GM21447 (cell line): ENCODE results near the gene ALDH5A1.
A peak's percentile ranks its signal among the peaks of the same experiment; 100 is the strongest.
"Not testable (repeated sequence)": the region's sequence is repeated elsewhere in the genome, so short reads cannot be mapped to it uniquely, and the experiment has no call there.

ENCODE experiments used
- ATAC-seq: cut with Tn5 transposase; IDR thresholded peaks from one replicate; pipeline ENCODE4 v1.9.1; 2021; ENCODE audit not compliant: unreplicated experiment

ALDH5A1 gene

DNA sequence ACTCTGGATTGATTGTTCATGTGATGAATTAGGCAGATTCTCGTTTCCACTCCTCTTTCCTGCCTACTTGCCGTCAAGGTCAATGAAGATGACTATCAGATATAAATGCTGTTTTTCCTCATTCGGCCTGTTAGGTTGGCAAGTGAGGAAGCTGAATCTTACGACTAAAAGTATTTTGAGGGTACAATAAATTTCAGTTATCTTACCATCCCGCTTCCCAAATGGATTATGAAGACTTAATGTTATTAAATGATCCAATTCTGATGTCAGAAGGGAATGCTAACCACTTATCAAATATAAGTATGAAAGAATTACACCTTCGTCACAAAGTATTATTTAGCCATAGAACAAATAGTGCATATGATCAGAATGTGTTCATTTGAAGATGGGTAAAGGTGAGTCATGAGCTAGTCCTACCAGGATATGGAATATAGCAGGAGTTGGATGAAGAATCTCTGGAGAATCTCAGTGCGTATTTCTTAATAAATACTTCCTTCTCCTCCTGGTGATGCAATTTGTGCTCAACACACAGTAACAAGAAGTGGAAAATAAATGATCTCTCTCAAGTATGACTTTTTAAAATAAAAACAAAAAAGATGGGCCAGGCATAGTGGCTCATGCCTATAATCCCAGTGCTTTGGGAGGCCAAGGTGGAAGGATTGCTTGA, 10.0 kb upstream of the ALDH5A1 start:
- ATAC-seq: no peak

DNA sequence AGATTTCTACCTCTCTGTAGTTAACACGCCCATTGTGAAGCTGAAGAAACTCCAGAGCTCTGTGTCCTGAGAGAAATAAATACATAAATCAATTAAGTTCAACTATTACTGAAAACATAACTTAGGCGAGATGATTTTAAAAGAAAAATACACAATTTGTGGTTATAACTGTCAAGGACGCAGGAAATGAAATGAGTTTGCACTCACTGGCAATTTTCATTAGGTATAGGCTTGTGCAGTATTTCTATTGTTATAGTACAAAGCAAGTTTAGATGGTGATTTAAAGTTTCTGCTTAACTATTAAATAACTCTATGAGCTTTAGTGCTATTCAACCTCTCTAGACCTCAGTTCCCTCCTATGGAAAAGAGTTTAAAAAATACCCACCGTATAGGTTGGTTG, 8.7 kb upstream of the ALDH5A1 start:
- ATAC-seq: no peak

DNA sequence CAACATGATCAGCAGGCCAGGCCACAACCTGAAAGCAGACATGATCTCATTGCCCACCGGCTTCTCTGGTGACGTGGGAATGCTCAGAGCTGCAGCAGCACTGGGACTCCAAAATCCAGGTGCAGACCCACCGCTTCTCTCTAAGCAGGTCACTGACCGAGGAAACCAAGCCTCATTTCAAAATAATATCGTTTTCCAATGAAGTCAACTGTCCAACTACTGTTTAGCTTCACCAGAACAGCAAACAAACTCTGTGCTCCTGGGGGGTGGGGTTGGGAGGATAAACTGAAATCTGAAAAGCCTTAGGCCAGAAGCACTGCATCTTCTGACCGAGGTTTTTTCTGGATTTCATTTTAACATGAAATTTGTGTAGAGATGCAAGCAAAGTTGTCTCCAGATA, 5.3 kb upstream of the ALDH5A1 start, which contains the start of gene GPLD1:
Gene GPLD1 (minus strand): TSS at position 109 of the 400 bp plus-strand sequence. CDS start 67 bp downstream, at position 42.
- ATAC-seq: no peak

- ATAC-seq: no peak
Measured at GRCh38 chr6:24489881-24490280, 4.9 kb upstream of the ALDH5A1 start.

DNA sequence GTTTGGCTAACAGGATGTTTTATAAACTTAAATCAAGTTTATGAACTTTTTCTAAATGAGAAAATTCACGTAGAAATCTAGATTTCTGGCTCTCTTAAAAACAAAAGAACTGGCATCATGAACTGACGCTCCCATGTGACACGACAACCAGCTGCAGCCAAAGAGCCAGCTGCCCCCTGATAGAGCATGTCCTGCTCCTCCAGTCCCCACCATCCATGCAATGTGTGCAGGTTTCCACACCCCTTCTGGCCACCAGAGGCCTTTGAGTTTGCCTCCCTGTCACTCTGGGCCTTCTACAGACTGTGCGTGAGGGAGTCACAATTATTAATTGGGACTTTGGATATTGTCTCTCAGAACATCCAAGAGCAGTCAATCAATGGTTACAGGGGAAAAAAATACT, 3.8 kb upstream of the ALDH5A1 start:
- ATAC-seq: no peak

DNA sequence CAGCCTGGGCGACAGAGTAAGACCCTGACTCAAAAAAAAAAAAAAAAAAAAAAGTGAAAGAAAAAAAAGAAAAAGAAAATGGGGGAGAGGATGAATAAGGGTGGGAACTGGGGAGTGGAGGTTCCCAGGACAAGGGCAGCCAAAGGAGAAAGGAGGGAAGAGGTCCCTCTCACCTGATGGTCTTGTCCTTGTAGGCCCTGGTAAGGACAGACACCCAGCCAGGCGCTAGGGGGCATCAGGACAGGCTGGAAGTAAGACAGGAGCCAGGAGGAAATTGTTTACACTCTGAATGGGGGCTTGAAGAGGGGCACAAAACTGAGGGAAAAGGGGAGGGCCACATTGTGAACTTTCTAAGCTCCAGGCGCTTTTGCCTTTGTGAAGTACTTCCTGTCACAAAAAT, 2.3 kb upstream of the ALDH5A1 start:
- no peak for ATAC-seq

- ATAC-seq: peak; percentile 3
Measured at GRCh38 chr6:24493945-24494820, 586 bp upstream of the ALDH5A1 start.

DNA sequence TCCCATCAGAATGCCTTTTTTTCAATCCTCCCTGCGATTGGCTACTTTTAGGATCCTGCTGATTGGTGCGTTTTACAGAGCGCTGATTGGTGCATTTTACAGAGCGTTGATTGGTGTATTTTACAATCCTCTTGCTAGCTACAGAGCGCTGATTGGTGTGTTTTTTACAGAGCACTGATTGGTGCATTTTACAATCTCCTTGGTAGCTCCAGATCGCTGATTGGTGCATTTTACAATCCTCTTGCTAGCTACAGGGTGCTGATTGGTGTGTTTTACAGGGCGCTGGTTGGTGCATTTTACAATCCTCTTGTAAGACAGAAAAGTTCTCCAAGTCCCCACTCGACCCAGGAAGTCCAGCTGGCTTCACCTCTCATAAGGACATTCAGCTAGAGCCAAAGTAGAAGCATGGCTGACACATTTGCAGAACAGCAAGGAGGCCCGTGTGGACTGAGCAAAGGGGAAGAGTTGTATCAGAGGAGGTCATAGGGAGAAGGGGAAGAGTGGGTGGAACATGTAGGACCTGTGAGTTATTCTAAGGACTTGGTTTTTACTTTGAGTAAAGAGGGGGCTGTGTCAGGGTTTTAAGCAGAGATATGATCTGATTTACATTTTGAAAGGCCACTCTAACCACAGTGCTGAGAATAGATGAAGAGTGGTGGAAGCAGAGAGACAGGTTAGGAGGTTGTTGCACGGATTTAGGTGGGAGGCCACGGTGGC, 2.6 kb downstream of the ALDH5A1 start:
- no peak for ATAC-seq

GRCh38 chr6:24500683-24501082, 5.9 kb downstream of the ALDH5A1 start:
- no peak for ATAC-seq

DNA sequence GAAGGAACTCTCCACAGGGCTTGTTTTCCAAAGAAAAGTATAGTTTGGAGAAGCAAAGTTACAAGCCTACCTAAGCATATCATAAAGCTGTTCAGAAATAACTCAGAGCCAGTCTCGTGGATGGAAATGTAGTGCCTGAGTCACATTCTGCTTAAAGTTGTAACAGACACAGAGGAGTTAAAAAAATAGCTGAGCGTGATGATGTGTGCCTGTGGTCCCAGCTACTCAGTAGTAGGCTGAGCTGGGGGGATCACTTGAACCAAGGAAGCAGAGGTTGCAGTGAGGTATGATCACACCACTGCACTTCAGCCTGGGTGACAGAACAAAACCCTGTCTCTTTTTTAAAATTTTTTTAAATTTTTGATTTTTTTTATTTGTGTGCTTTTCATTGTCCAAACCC, 6.6 kb downstream of the ALDH5A1 start:
- no peak for ATAC-seq

- ATAC-seq: no peak
Measured at GRCh38 chr6:24501914-24502313, 7.1 kb downstream of the ALDH5A1 start.

DNA sequence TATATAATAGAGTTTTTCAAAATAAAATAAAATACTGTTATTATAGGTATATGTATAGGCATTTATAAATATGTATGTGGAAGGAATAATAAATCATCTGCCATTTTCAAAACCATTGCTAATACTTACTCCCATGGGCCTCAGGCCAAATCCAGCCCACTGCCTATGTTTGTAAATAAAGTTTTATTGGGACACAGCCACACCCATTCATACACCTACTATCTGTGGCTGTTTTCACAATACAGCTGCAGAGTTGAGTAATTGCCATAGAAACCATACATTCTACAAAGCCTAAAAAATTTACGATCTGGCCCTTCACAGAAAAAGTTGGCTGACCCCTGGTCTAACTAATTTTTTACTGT, 9.5 kb downstream of the ALDH5A1 start:
- ATAC-seq: no peak

DNA sequence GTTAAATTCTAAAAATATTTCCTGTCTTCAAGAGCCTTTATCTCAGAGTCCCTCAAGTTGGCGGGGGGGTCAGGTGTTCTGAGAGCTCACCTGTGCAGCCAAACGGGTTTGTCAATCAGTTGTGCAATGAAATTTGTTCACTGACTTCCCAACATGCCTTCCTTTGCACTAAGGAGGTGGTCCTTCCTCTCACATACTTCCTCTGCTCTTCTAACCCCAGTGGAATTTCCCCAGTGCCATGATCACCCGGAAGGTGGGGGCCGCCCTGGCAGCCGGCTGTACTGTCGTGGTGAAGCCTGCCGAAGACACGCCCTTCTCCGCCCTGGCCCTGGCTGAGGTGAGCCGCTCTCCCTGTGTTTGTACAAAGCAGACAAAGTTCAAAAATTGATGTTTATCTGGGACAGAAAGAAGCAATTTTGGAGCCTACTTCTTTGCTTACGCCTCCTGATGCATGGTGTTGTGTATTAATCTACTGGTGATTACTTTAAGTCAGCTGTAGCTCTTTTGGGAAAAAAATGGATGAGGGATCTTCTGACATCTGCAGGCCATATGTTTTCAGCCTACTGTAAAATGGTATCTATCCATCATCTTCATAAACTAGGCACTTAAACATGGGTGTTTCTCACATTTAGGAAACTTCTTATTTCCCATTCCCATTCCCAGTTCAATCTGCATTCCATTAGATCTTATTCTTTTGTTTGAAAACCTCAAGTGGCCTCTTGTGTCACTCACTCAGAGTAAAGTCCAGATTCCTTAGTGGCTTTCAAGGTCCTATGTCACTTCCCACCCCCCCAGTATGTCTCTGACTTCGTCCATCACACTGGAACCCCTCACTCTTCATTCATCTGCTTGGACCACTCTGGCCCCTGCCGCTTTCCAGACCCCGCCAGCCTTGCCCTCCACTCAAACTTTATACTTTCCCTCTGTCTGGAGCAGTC, 10.1 kb downstream of the ALDH5A1 start:
- ATAC-seq: no peak

DNA sequence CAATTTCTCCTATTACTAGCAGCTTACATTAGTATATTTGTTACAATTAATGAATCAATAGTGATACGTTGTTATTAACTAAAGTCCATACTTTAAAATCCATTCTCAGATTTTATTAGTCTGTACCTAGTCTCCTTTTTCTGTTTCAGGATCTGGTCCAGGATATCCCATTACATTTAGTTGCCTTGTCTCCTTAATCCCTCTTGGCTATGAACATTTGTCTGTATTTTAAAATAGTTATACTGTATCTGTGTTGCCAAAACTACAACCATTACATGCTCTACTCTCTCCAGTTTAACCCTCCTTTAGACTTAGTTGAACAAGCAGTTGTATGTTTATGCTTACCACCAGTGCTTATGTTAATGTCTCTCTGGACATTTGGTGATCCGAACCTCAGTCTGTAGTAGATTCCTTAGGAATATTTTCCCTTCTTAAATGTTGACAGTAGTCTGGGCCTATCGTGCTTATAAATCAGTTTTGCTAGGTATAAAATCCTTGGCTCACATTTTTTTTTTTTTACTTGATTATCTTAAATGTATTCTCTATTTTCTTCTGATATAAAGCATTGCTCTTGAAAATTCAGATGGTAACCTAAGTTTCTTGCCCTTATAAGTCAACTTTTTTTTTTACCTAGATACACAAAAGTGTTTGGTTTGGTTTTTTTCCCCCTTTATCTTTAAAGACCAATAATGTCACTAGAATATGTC, 12.2 kb downstream of the ALDH5A1 start:
- ATAC-seq: no peak

DNA sequence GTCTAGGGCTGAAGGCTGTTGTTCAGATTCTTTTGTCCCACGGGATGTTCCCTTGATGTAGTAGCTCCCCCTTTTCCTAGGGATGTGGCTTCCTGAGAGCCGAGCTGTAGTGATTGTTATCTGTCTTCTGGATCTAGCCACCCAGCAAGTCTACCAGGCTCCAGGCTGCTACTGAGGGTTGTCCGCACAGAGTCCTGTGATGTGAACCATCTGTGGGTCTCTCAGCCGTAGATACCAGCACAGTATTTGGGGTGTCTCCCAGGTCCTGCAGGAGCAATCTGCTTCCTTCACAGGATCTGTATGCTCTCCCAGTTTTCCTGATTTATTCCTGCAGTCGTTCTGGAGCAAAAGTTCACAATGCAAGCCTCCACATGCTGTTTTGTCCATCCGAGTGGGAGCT, 17.2 kb downstream of the ALDH5A1 start:
- not testable (repeated sequence) for ATAC-seq

GRCh38 chr6:24513602-24514001, 18.8 kb downstream of the ALDH5A1 start:
- ATAC-seq: no peak

- ATAC-seq: peak; percentile 79
Measured at GRCh38 chr6:24517659-24518543, 23.1 kb downstream of the ALDH5A1 start.

GRCh38 chr6:24520929-24521546, 26.3 kb downstream of the ALDH5A1 start:
- ATAC-seq: peak; percentile 27
